AG04450 (cell line): ENCODE measurements around the gene ECT2. TPM values are rescaled to one million over a fixed set of nuclear protein-coding genes. Genes with fewer than 3 reads are reported as not detected.

Experiments used
- CTCF ChIA-PET: fragments of 300-600, 350-600 bp; formaldehyde crosslinking; extraction: SDS; loops from one replicate; lab custom pipeline; 2022; ENCODE audit warnings: antibody characterized with exemption, inconsistent platforms; lab: Charles Lee
- POLR2A ChIA-PET: fragments of 350-600 bp; formaldehyde crosslinking; extraction: SDS; loops from one replicate; lab custom pipeline; 2021; ENCODE audit warnings: antibody characterized with exemption, inconsistent platforms; lab: Yijun Ruan, JAX
- DNase-seq: peaks from one replicate; pipeline ENCODE4 v3.0.0-alpha.2; 2011; ENCODE audit warnings: low read depth, low spot score
- H3K27ac ChIP-seq: one replicate; pipeline ENCODE4 v1.5.1; 2012; ENCODE audit warnings: low read depth, low read length, control low read depth
- H3K27me3 ChIP-seq: one replicate; pipeline ENCODE4 v1.6.0; 2012; ENCODE audit warnings: low read length; ENCODE audit not compliant: control insufficient read depth, insufficient read depth
- H3K4me3 ChIP-seq: 2 replicates; pipeline ENCODE4 v1.5.1; 2011; ENCODE audit warnings: mild to moderate bottlenecking, low read depth, low read length, control low read depth
- H3K9me3 ChIP-seq: 2 replicates; pipeline ENCODE4 v1.5.1; 2012; ENCODE audit warnings: low read length; ENCODE audit not compliant: control insufficient read depth, insufficient read depth
- polyA plus RNA-seq: library from polyadenylated mRNA; depleted of rRNA; stranded (reverse); fragments of >200 nt; gene quantifications from 2 replicates; pipeline ENCODE4 v1.2.3, GENCODE V29; 2011
- TF ChIP-seq, protein P1 (sequence below): IDR thresholded peaks from 2 replicates; pipeline ENCODE4 v1.5.1; 2011; ENCODE audit warnings: low read depth, low read length, control low read depth, inconsistent platforms

The ECT2 gene
- polyA plus RNA-seq, 1 experiment: 21.8 TPM

DNA sequence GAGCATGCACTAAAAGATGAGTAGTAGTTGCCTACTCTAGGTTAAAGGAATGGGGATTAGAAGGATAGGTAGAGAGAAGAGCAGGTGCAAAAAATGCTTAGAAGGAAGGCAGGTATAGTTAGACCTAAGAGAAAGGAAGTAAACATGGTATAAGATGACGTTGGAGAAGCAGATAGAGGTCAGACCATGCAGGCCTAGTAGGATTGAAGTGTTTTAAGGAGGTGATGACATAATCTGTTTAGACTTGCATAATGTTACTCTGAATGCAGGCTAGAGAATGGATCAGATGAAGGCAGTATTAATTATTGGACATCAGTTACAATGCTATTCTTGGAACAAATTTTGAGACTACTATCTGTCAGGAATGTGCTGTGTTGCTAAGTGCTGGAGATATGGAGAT lies 11.1 kb upstream of the ECT2 start:
- no peaks in the 10 kb centered on the region for H3K27me3 ChIP-seq
- ChIA-PET CTCF (interaction anchor here (1.0 to 1.4 kb wide), 2 partner anchors 10 to 66 kb away, joined by 3 to 8 read pairs; partner anchors contain the start of gene ECT2), POLR2A (no interaction called here)
- no peak overlapping the region for H3K4me3 ChIP-seq
- no peaks in the 10 kb centered on the region for H3K9me3 ChIP-seq
- TF ChIP-seq, protein P1, sequence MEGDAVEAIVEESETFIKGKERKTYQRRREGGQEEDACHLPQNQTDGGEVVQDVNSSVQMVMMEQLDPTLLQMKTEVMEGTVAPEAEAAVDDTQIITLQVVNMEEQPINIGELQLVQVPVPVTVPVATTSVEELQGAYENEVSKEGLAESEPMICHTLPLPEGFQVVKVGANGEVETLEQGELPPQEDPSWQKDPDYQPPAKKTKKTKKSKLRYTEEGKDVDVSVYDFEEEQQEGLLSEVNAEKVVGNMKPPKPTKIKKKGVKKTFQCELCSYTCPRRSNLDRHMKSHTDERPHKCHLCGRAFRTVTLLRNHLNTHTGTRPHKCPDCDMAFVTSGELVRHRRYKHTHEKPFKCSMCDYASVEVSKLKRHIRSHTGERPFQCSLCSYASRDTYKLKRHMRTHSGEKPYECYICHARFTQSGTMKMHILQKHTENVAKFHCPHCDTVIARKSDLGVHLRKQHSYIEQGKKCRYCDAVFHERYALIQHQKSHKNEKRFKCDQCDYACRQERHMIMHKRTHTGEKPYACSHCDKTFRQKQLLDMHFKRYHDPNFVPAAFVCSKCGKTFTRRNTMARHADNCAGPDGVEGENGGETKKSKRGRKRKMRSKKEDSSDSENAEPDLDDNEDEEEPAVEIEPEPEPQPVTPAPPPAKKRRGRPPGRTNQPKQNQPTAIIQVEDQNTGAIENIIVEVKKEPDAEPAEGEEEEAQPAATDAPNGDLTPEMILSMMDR: no peak
- DNase-seq: no peak
- H3K27ac ChIP-seq: no peak overlapping the region

DNA sequence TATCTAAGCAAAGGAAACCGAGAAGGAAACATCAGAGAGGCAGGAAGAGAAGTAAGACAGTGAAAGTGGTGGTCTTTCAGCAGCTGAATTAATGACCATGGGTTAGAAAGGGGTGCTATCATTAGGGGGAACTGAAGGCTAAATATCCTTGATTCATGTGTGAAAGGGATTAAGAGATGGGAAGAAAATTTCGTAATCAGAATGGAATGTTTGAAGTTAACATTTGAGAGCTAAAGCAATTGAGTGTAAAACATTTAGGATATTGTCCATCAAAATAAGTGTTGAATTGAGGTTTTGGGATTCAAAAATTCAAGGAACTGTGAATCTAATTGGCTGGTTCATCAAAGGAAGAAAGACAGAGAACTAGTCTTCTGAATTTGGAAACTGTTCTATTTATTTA lies 4.1 kb upstream of the ECT2 start:
- Histone ChIP-seq H3K4me3 (no peak overlapping the region), H3K9me3 (no peaks in the 10 kb centered on the region; the same call in 1 of the 2 replicates), H3K27ac (no peak overlapping the region), H3K27me3 (no peaks in the 10 kb centered on the region)
- TF ChIP-seq, protein P1: no peak
- CTCF ChIA-PET: interaction anchor here (0.6 to 4.7 kb wide), 2 partner anchors 73 to 88 kb away, joined by 3 to 47 read pairs; no protein-coding TSS in a partner anchor
- POLR2A ChIA-PET: no interaction called here
- no peak for DNase-seq

DNA sequence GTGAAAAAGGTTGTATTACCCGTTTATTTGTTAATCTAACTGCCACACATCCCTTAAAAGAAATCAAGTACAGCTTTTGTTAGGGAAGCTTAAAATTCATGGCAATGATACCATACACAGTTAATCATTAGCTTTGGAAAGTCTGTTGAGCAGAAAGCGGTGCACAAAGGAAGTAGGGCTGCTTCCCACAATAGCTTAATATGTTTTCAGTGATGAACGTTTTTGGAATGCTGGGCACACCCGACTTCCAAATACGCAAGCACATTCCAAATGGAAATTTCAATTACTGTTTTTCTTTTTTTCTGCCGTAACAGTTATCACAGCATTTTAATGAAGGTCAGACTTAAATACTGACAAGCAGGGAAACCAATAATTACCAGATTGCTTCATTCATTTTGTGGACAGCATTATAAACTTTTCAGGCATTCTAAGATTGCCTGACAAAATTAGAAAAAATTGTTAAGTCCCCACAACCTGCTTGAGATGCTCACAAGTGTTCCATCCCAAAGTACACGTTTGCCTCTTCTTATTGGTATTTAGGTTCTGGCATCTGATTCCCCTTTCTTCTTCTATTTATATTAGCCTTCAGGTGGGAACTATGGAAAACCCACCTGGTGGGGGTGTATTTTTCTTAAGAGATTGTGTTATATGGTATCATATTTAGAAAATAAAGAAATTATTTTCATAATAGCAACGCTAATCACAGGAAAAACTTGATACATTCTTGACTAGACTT lies 1.1 kb upstream of the ECT2 start:
- TF ChIP-seq, protein P1: no peak
- ChIA-PET POLR2A (interaction anchor here (1.0 to 1.4 kb wide), 2 partner anchors 38 to 76 kb away, joined by 5 to 7 read pairs; partner anchors contain the start of gene NCEH1), CTCF (interaction anchor here (0.6 to 4.7 kb wide), 20 partner anchors 9 to 395 kb away, joined by 3 to 47 read pairs (median 5); partner anchors contain the start of gene NCEH1)
- no peaks in the 10 kb centered on the region for H3K27me3 ChIP-seq
- peak overlapping the region; percentile 97 for H3K27ac ChIP-seq
- no peaks in the 10 kb centered on the region; the same call in 1 of the 2 replicates for H3K9me3 ChIP-seq
- peak; percentile 88 for DNase-seq
- H3K4me3 ChIP-seq: peak overlapping the region; percentile 1

DNA sequence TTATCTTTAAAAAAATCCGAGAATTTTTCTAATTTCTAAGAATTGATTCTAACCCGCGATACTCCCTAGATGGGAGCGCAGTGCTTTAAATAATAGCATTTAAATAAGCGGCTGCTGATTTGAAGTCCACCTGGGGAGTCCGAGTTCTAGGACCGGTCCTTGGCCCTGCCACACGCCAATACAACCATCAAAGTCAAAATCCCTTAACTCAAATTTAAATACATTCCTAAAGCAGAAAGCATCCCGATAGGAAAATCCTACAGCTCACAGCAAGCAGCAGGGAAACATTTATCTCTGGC lies 508 bp upstream of the ECT2 start:
- H3K9me3 ChIP-seq: no peaks in the 10 kb centered on the region; the same call in 1 of the 2 replicates
- ChIA-PET POLR2A (interaction anchor here (0.7 to 1.4 kb wide), 5 partner anchors 14 to 127 kb away, joined by 4 to 11 read pairs (median 5); partner anchors contain the start of gene NCEH1), CTCF (interaction anchor here (0.6 to 4.7 kb wide), 23 partner anchors 8 to 396 kb away, joined by 3 to 47 read pairs (median 5); partner anchors contain the start of gene NCEH1)
- TF ChIP-seq, protein P1: no peak
- DNase-seq: no peak
- H3K27me3 ChIP-seq: no peaks in the 10 kb centered on the region
- H3K27ac ChIP-seq: peak overlapping the region; percentile 97
- peak overlapping the region; percentile 59 for H3K4me3 ChIP-seq
